Upper lobe of left lung (tissue), 4 donors: Measurements from ENCODE around the gene SLC44A2.

Source experiments
- CTCF ChIP-seq, 6 experiments: fragments of 450-650 bp in 4 of 6; fragments of 200-600 bp in 2 of 6; sonication (generic) in 2 of 6; IDR thresholded peaks; one replicate each; pipeline ENCODE4 v1.5.1; 2016 to 2019; ENCODE audit warnings: antibody characterized with exemption in 6 of 6
- EP300 ChIP-seq, 4 donors: sonication (generic); formaldehyde crosslinking; IDR thresholded peaks; one replicate each; pipeline ENCODE4 v1.5.1; 2017; ENCODE audit warnings: antibody characterized with exemption in 4 of 4, control low read depth in 2 of 4
- POLR2A ChIP-seq, 4 donors: fragments of 450-650 bp; IDR thresholded peaks; one replicate each; pipeline ENCODE4 v1.5.1; 2016 to 2017; ENCODE audit warnings: antibody characterized with exemption in 4 of 4, mild to moderate bottlenecking in 2 of 4
- POLR2AphosphoS5 ChIP-seq, 2 donors: sonication (generic); formaldehyde crosslinking; IDR thresholded peaks; one replicate each; pipeline ENCODE4 v1.5.1; 2017; ENCODE audit warnings: antibody characterized with exemption in 2 of 2

DNA sequence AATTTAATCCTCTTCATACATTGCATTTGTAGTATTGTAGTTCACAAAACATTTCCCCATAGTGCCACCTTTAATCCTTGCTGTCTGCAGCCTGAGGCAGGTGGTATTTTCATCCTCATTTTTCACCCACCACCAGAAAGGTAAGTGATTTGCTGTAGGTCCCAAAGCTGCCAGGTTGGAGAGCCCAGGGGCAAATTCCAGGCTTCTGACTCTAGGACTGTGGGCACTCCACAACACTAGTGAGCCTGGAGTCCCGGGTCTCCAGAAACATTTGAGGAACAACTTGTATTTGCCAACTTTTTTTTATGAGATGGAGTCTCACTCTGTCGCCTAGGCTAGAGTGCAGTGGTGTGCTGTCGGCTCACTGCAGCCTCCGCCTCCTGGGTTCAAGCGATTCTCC, 35.0 kb downstream of the SLC44A2 start:
- TF ChIP-seq POLR2A (IDR thresholded peaks at IDR 0.05) (no peak), CTCF (IDR thresholded peaks at IDR 0.05) (no peak), POLR2AphosphoS5 (IDR thresholded peaks at IDR 0.05) (no peak), EP300 (IDR thresholded peaks at IDR 0.05) (no peak)
